HG03571 (cell line): Measurements from ENCODE around the gene GLIS1.

Experiments used
- ATAC-seq: cut with Tn5 transposase; IDR thresholded peaks from one replicate; pipeline ENCODE4 v1.9.1; 2021; ENCODE audit not compliant: unreplicated experiment

Gene GLIS1

GRCh38 chr1:53458634-53459033, 280.3 kb downstream of the GLIS1 start:
- ATAC-seq: no peak
